ENCODE data around the gene TRPC4AP.

DNA sequence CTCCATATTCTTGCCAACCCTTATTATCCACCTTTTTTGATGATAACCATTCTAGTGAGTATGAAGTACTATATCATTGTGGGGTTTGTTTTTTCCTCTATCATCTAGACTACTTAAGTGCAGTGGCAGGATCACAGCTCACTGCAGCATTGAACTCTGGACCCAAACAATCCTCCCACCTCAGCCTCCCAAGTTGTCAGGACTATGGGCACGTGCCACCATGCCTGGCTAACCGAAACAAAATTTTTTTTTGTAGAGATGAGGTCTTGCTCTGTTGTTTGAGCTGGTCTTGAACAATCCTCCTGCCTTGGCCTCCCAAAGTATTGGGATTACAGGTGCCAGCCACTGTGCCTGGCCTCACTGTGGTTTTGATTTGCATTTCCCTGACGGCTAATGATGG lies 67.5 kb downstream of the TRPC4AP start:
- TF ChIP-seq POLR2A (IDR thresholded peaks at IDR 0.05): no peak
- TF ChIP-seq, protein P1, sequence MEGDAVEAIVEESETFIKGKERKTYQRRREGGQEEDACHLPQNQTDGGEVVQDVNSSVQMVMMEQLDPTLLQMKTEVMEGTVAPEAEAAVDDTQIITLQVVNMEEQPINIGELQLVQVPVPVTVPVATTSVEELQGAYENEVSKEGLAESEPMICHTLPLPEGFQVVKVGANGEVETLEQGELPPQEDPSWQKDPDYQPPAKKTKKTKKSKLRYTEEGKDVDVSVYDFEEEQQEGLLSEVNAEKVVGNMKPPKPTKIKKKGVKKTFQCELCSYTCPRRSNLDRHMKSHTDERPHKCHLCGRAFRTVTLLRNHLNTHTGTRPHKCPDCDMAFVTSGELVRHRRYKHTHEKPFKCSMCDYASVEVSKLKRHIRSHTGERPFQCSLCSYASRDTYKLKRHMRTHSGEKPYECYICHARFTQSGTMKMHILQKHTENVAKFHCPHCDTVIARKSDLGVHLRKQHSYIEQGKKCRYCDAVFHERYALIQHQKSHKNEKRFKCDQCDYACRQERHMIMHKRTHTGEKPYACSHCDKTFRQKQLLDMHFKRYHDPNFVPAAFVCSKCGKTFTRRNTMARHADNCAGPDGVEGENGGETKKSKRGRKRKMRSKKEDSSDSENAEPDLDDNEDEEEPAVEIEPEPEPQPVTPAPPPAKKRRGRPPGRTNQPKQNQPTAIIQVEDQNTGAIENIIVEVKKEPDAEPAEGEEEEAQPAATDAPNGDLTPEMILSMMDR (IDR thresholded peaks at IDR 0.05): no peak
